ENCODE results near the gene LIM2.

The LIM2 gene

GRCh38 chr19:51357952-51358351 lies 29.8 kb downstream of the LIM2 start:
- FAIRE-seq, result no peak

GRCh38 chr19:51356159-51356801 lies 31.5 kb downstream of the LIM2 start:
- TF ChIP-seq PAX5 (IDR thresholded peaks at IDR 0.05; ENCODE audit: insufficient read depth, low read length, severe bottlenecking) (no peak), POLR2AphosphoS5 (IDR thresholded peaks at IDR 0.05; ENCODE audit: low read depth, low read length) (no peak), SPI1 (IDR thresholded peaks at IDR 0.05; ENCODE audit: low read depth, low read length) (no peak), POLR2A (IDR thresholded peaks at IDR 0.05; ENCODE audit: low read depth, low read length) (no peak), POU2F2 (IDR thresholded peaks at IDR 0.05; ENCODE audit: low read depth, low read length) (no peak)
- DNase-seq (ENCODE audit: insufficient read length, low spot score) (no peak), FAIRE-seq (no peak)

More at GRCh38 chr19:51357952-51358351, 29.8 kb downstream of the LIM2 start:
- no peak for TF ChIP-seq POU2F2 (IDR thresholded peaks at IDR 0.05; ENCODE audit: low read depth, low read length)
- no peak for TF ChIP-seq POLR2A (IDR thresholded peaks at IDR 0.05; ENCODE audit: low read depth, low read length)
- TF ChIP-seq SPI1 (IDR thresholded peaks at IDR 0.05; ENCODE audit: low read depth, low read length), result no peak
- TF ChIP-seq TAF1 (IDR thresholded peaks at IDR 0.05; ENCODE audit: low read depth, low read length), result no peak
- no peak for TF ChIP-seq POLR2AphosphoS5 (IDR thresholded peaks at IDR 0.05; ENCODE audit: low read depth, low read length)
- TF ChIP-seq PAX5 (IDR thresholded peaks at IDR 0.05; ENCODE audit: insufficient read depth, low read length, severe bottlenecking), result no peak
- no peak for DNase-seq (ENCODE audit: insufficient read length, low spot score)

GRCh38 chr19:51354742-51355148 lies 33.0 kb downstream of the LIM2 start:
- no peak for DNase-seq (ENCODE audit: insufficient read length, low spot score)
- TF ChIP-seq POLR2A (IDR thresholded peaks at IDR 0.05; ENCODE audit: low read depth, low read length) (no peak), TAF1 (IDR thresholded peaks at IDR 0.05; ENCODE audit: low read depth, low read length) (no peak), POU2F2 (IDR thresholded peaks at IDR 0.05; ENCODE audit: low read depth, low read length) (no peak), SPI1 (IDR thresholded peaks at IDR 0.05; ENCODE audit: low read depth, low read length) (no peak), PAX5 (IDR thresholded peaks at IDR 0.05; ENCODE audit: insufficient read depth, low read length, severe bottlenecking) (no peak), POLR2AphosphoS5 (IDR thresholded peaks at IDR 0.05; ENCODE audit: low read depth, low read length) (no peak)
- FAIRE-seq, result no peak

- DNase-seq (ENCODE audit: insufficient read length, low spot score) (no peak), FAIRE-seq (no peak)
- no peak for TF ChIP-seq POLR2AphosphoS5 (IDR thresholded peaks at IDR 0.05; ENCODE audit: low read depth, low read length)
- TF ChIP-seq POU2F2 (IDR thresholded peaks at IDR 0.05; ENCODE audit: low read depth, low read length), result no peak
- no peak for TF ChIP-seq TAF1 (IDR thresholded peaks at IDR 0.05; ENCODE audit: low read depth, low read length)
- TF ChIP-seq POLR2A (IDR thresholded peaks at IDR 0.05; ENCODE audit: low read depth, low read length), result no peak
- no peak for TF ChIP-seq SPI1 (IDR thresholded peaks at IDR 0.05; ENCODE audit: low read depth, low read length)
- TF ChIP-seq PAX5 (IDR thresholded peaks at IDR 0.05; ENCODE audit: insufficient read depth, low read length, severe bottlenecking), result no peak
These were observed 33.6 kb downstream of the LIM2 start for GRCh38 chr19:51354103-51354741.

- TF ChIP-seq POLR2AphosphoS5 (IDR thresholded peaks at IDR 0.05; ENCODE audit: low read depth, low read length) (no peak), PAX5 (IDR thresholded peaks at IDR 0.05; ENCODE audit: insufficient read depth, low read length, severe bottlenecking) (no peak), SPI1 (IDR thresholded peaks at IDR 0.05; ENCODE audit: low read depth, low read length) (no peak), POU2F2 (IDR thresholded peaks at IDR 0.05; ENCODE audit: low read depth, low read length) (no peak), POLR2A (IDR thresholded peaks at IDR 0.05; ENCODE audit: low read depth, low read length) (no peak), TAF1 (IDR thresholded peaks at IDR 0.05; ENCODE audit: low read depth, low read length) (no peak)
- DNase-seq (ENCODE audit: insufficient read length, low spot score) (no peak), FAIRE-seq (no peak)
These were observed 34.9 kb downstream of the LIM2 start for GRCh38 chr19:51352783-51353360.

GRCh38 chr19:51351266-51351990 lies 36.3 kb downstream of the LIM2 start:
- DNase-seq (ENCODE audit: insufficient read length, low spot score), result no peak
- TF ChIP-seq TAF1 (IDR thresholded peaks at IDR 0.05; ENCODE audit: low read depth, low read length) (no peak), POLR2A (IDR thresholded peaks at IDR 0.05; ENCODE audit: low read depth, low read length) (no peak), POU2F2 (IDR thresholded peaks at IDR 0.05; ENCODE audit: low read depth, low read length) (no peak), POLR2AphosphoS5 (IDR thresholded peaks at IDR 0.05; ENCODE audit: low read depth, low read length) (no peak), PAX5 (IDR thresholded peaks at IDR 0.05; ENCODE audit: insufficient read depth, low read length, severe bottlenecking) (no peak), SPI1 (IDR thresholded peaks at IDR 0.05; ENCODE audit: low read depth, low read length) (no peak)
- FAIRE-seq, result no peak

GRCh38 chr19:51347209-51347928 lies 40.4 kb downstream of the LIM2 start:
- no peak for TF ChIP-seq SPI1 (IDR thresholded peaks at IDR 0.05; ENCODE audit: low read depth, low read length)
- TF ChIP-seq TAF1 (IDR thresholded peaks at IDR 0.05; ENCODE audit: low read depth, low read length), result no peak
- no peak for TF ChIP-seq POU2F2 (IDR thresholded peaks at IDR 0.05; ENCODE audit: low read depth, low read length)
- no peak for TF ChIP-seq POLR2A (IDR thresholded peaks at IDR 0.05; ENCODE audit: low read depth, low read length)
- DNase-seq (ENCODE audit: insufficient read length, low spot score) (no peak), FAIRE-seq (no peak)

GRCh38 chr19:51346742-51347141 lies 41.0 kb downstream of the LIM2 start:
- DNase-seq (ENCODE audit: insufficient read length, low spot score) (no peak), FAIRE-seq (no peak)
- TF ChIP-seq PAX5 (IDR thresholded peaks at IDR 0.05; ENCODE audit: insufficient read depth, low read length, severe bottlenecking) (no peak), POU2F2 (IDR thresholded peaks at IDR 0.05; ENCODE audit: low read depth, low read length) (no peak), TAF1 (IDR thresholded peaks at IDR 0.05; ENCODE audit: low read depth, low read length) (no peak), POLR2A (IDR thresholded peaks at IDR 0.05; ENCODE audit: low read depth, low read length) (no peak), POLR2AphosphoS5 (IDR thresholded peaks at IDR 0.05; ENCODE audit: low read depth, low read length) (no peak), SPI1 (IDR thresholded peaks at IDR 0.05; ENCODE audit: low read depth, low read length) (no peak)

Data from GM12891 (cell line).